Hepatocyte (in vitro differentiated cells): ENCODE results near the gene ARHGAP45.

Experiments
- CTCF ChIP-seq: fragments of 200-600 bp; sonication (generic); IDR thresholded peaks from 2 replicates; pipeline ENCODE4 v1.5.1; 2016; ENCODE audit warnings: antibody characterized with exemption, mild to moderate bottlenecking; ENCODE audit not compliant: poor library complexity
- EZH2phosphoT487 ChIP-seq: fragments of 200-600 bp; sonication (generic); IDR thresholded peaks from one replicate; pipeline ENCODE4 v1.6.1; 2018; ENCODE audit warnings: antibody characterized with exemption, mild to moderate bottlenecking, low read depth, moderate library complexity; ENCODE audit not compliant: unreplicated experiment, severe bottlenecking

GRCh38 chr19:1116726-1117581 is 50.0 kb downstream of the ARHGAP45 start:
- no peak for TF ChIP-seq CTCF
- no peak for TF ChIP-seq EZH2phosphoT487
